ENCODE measurements around the gene TMEM178B. TPM values are rescaled to one million over a fixed set of nuclear protein-coding genes. Genes with fewer than 3 reads are reported as not detected.

Gene TMEM178B
- total RNA-seq, 2 experiments from 2014 or later = 1.7 TPM

GRCh38 chr7:141209454-141209853 is 135.6 kb downstream of the TMEM178B start:
- ChIA-PET POLR2A (no interaction called here), CTCF (no interaction called here)
- Mint-ChIP-seq H3K27ac (no peak overlapping the region), H3K4me3 (no peak overlapping the region), H3K27me3 (peaks cover 15% of the 10 kb centered on the region), H3K4me1 (no peaks in the 10 kb centered on the region), H3K9me3 (no peaks in the 10 kb centered on the region), H3K36me3 (ENCODE audit: low read depth) (no peaks in the 10 kb centered on the region)
- DNase-seq = no peak

GRCh38 chr7:141210862-141211261 is 137.0 kb downstream of the TMEM178B start:
- ChIA-PET POLR2A (no interaction called here), CTCF (no interaction called here)
- peaks cover 17% of the 10 kb centered on the region for H3K27me3 Mint-ChIP-seq
- no peaks in the 10 kb centered on the region for H3K4me1 Mint-ChIP-seq
- H3K36me3 Mint-ChIP-seq (ENCODE audit: low read depth) = no peaks in the 10 kb centered on the region
- H3K27ac Mint-ChIP-seq = no peak overlapping the region
- H3K9me3 Mint-ChIP-seq = no peaks in the 10 kb centered on the region
- DNase-seq = no peak
- no peak overlapping the region for H3K4me3 Mint-ChIP-seq

GRCh38 chr7:141213226-141213625 is 139.4 kb downstream of the TMEM178B start:
- DNase-seq = no peak
- no peaks in the 10 kb centered on the region for H3K4me1 Mint-ChIP-seq
- no peaks in the 10 kb centered on the region for H3K36me3 Mint-ChIP-seq (ENCODE audit: low read depth)
- H3K27ac Mint-ChIP-seq = no peak overlapping the region
- CTCF ChIA-PET = no interaction called here
- no peak overlapping the region for H3K4me3 Mint-ChIP-seq
- POLR2A ChIA-PET = no interaction called here
- peaks cover 20% of the 10 kb centered on the region for H3K27me3 Mint-ChIP-seq
- H3K9me3 Mint-ChIP-seq = no peaks in the 10 kb centered on the region

GRCh38 chr7:141217938-141218337 is 144.1 kb downstream of the TMEM178B start:
- ChIA-PET CTCF (no interaction called here), POLR2A (no interaction called here)
- no peaks in the 10 kb centered on the region for H3K4me1 Mint-ChIP-seq

GRCh38 chr7:141218941-141219340 is 145.1 kb downstream of the TMEM178B start:
- Mint-ChIP-seq H3K36me3 (ENCODE audit: low read depth) (no peaks in the 10 kb centered on the region), H3K27ac (no peak overlapping the region)

More at GRCh38 chr7:141217938-141218337, 144.1 kb downstream of the TMEM178B start:
- no peaks in the 10 kb centered on the region for H3K36me3 Mint-ChIP-seq (ENCODE audit: low read depth)
- H3K4me3 Mint-ChIP-seq = no peak overlapping the region
- peaks cover 9% of the 10 kb centered on the region for H3K27me3 Mint-ChIP-seq
- no peaks in the 10 kb centered on the region for H3K9me3 Mint-ChIP-seq
- no peak overlapping the region for H3K27ac Mint-ChIP-seq
- no peak for DNase-seq

GRCh38 chr7:141220263-141220880 is 146.5 kb downstream of the TMEM178B start:
- H3K36me3 Mint-ChIP-seq (ENCODE audit: low read depth) = no peaks in the 10 kb centered on the region
- ChIA-PET POLR2A (no interaction called here), CTCF (no interaction called here)
- H3K4me3 Mint-ChIP-seq = no peak overlapping the region
- no peak for DNase-seq
- H3K9me3 Mint-ChIP-seq = no peaks in the 10 kb centered on the region
- no peak overlapping the region for H3K27ac Mint-ChIP-seq
- H3K27me3 Mint-ChIP-seq = peaks cover 4% of the 10 kb centered on the region
- no peaks in the 10 kb centered on the region for H3K4me1 Mint-ChIP-seq

More at GRCh38 chr7:141218941-141219340, 145.1 kb downstream of the TMEM178B start:
- POLR2A ChIA-PET = no interaction called here
- CTCF ChIA-PET = no interaction called here
- no peak for DNase-seq
- Mint-ChIP-seq H3K9me3 (no peaks in the 10 kb centered on the region), H3K27me3 (peaks cover 6% of the 10 kb centered on the region), H3K4me1 (no peaks in the 10 kb centered on the region), H3K4me3 (no peak overlapping the region)

GRCh38 chr7:141221007-141221612 is 147.2 kb downstream of the TMEM178B start:
- ChIA-PET POLR2A (no interaction called here), CTCF (no interaction called here)
- Mint-ChIP-seq H3K9me3 (no peaks in the 10 kb centered on the region), H3K4me1 (no peaks in the 10 kb centered on the region), H3K27me3 (peaks cover 4% of the 10 kb centered on the region), H3K36me3 (ENCODE audit: low read depth) (no peaks in the 10 kb centered on the region), H3K4me3 (no peak overlapping the region), H3K27ac (no peak overlapping the region)
- no peak for DNase-seq

- POLR2A ChIA-PET = no interaction called here
- Mint-ChIP-seq H3K27ac (no peak overlapping the region), H3K36me3 (ENCODE audit: low read depth) (no peaks in the 10 kb centered on the region), H3K27me3 (peaks cover 3% of the 10 kb centered on the region), H3K9me3 (no peaks in the 10 kb centered on the region), H3K4me3 (no peak overlapping the region), H3K4me1 (no peaks in the 10 kb centered on the region)
- no peak for DNase-seq
- CTCF ChIA-PET = no interaction called here
These were observed 152.2 kb downstream of the TMEM178B start for GRCh38 chr7:141225916-141226618.

GRCh38 chr7:141227454-141227853 is 153.6 kb downstream of the TMEM178B start:
- Mint-ChIP-seq H3K4me3 (no peak overlapping the region), H3K27ac (no peak overlapping the region), H3K27me3 (peaks cover 9% of the 10 kb centered on the region), H3K4me1 (no peaks in the 10 kb centered on the region), H3K9me3 (no peaks in the 10 kb centered on the region), H3K36me3 (ENCODE audit: low read depth) (no peaks in the 10 kb centered on the region)
- CTCF ChIA-PET = no interaction called here
- no peak for DNase-seq
- POLR2A ChIA-PET = no interaction called here

- no peak overlapping the region for H3K4me3 Mint-ChIP-seq
- H3K36me3 Mint-ChIP-seq (ENCODE audit: low read depth) = no peaks in the 10 kb centered on the region
- H3K27ac Mint-ChIP-seq = no peak overlapping the region
- POLR2A ChIA-PET = no interaction called here
- no peaks in the 10 kb centered on the region for H3K9me3 Mint-ChIP-seq
- peaks cover 8% of the 10 kb centered on the region for H3K27me3 Mint-ChIP-seq
- CTCF ChIA-PET = no interaction called here
- DNase-seq = no peak
- no peaks in the 10 kb centered on the region for H3K4me1 Mint-ChIP-seq
These were observed 154.6 kb downstream of the TMEM178B start for GRCh38 chr7:141228482-141228881.

GRCh38 chr7:141231018-141231792 is 157.3 kb downstream of the TMEM178B start:
- no peak overlapping the region for H3K4me3 Mint-ChIP-seq
- H3K4me1 Mint-ChIP-seq = no peaks in the 10 kb centered on the region
- ChIA-PET CTCF (no interaction called here), POLR2A (no interaction called here)
- H3K9me3 Mint-ChIP-seq = no peaks in the 10 kb centered on the region
- H3K27ac Mint-ChIP-seq = no peak overlapping the region
- peaks cover 8% of the 10 kb centered on the region for H3K27me3 Mint-ChIP-seq
- no peak for DNase-seq
- H3K36me3 Mint-ChIP-seq (ENCODE audit: low read depth) = no peaks in the 10 kb centered on the region

GRCh38 chr7:141232286-141233051 is 158.6 kb downstream of the TMEM178B start:
- DNase-seq = no peak
- no peaks in the 10 kb centered on the region for H3K4me1 Mint-ChIP-seq
- no peak overlapping the region for H3K4me3 Mint-ChIP-seq
- H3K36me3 Mint-ChIP-seq (ENCODE audit: low read depth) = no peaks in the 10 kb centered on the region
- CTCF ChIA-PET = no interaction called here
- peaks cover 8% of the 10 kb centered on the region for H3K27me3 Mint-ChIP-seq
- POLR2A ChIA-PET = no interaction called here
- H3K27ac Mint-ChIP-seq = no peak overlapping the region
- no peaks in the 10 kb centered on the region for H3K9me3 Mint-ChIP-seq
